NCI-H446 (cell line): ENCODE measurements around the gene SWT1.
"Not testable (repeated sequence)": the region's sequence is repeated elsewhere in the genome, so short reads cannot be mapped to it uniquely, and the experiment has no call there.

Experiments used
- DNase-seq, 2 experiments: peaks; one replicate each; lab custom pipeline; 2025; lab: John Stamatoyannopoulos, UW

The SWT1 gene

GRCh38 chr1:185170291-185170848, 13.4 kb downstream of the SWT1 start:
- DNase-seq = peak; percentile 56 to 75

DNA sequence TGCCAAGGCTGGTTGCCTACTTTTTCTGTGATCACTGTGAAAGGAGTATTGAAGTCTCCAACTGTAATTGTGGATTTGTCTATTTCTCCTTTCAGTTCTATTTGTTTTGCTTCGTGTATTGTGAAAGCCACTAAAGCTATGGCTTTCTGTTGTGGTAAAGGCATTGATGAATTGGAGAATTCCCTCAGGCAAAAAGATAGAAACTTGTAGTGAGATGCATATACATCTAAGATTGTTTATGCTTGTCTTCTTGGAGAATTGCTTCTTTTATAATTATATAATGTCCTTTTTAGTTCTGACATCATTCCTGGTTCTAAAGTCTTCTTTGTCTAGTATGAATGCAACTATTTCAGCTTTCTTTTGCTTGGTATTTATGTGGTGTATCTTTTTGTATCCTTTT, 36.8 kb downstream of the SWT1 start:
- DNase-seq = no peak

DNA sequence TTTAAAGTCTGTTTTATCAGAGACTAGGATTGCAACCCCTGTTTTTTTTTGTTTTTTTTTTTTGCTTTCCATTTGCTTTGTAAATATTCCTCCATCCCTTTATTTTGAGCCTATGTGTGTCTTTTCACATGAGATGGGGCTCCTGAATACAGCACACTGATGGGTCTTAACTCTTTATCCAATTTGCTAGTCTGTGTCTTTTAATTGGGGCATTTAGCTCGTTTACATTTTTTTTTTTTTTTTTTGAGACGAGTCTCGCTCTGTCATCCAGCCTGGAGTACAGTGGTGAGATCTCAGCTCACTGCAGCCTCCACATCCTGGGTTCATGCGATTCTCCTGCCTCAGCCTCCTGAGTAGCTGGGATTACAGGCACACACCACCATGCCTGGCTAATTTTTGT, 41.7 kb downstream of the SWT1 start:
- not testable (repeated sequence) for DNase-seq

GRCh38 chr1:185200889-185201288, 43.9 kb downstream of the SWT1 start:
- no peak for DNase-seq

- DNase-seq = no peak
Measured at GRCh38 chr1:185207170-185207569, 50.2 kb downstream of the SWT1 start.

- DNase-seq = no peak
Measured at GRCh38 chr1:185207980-185208602, 51.1 kb downstream of the SWT1 start.

DNA sequence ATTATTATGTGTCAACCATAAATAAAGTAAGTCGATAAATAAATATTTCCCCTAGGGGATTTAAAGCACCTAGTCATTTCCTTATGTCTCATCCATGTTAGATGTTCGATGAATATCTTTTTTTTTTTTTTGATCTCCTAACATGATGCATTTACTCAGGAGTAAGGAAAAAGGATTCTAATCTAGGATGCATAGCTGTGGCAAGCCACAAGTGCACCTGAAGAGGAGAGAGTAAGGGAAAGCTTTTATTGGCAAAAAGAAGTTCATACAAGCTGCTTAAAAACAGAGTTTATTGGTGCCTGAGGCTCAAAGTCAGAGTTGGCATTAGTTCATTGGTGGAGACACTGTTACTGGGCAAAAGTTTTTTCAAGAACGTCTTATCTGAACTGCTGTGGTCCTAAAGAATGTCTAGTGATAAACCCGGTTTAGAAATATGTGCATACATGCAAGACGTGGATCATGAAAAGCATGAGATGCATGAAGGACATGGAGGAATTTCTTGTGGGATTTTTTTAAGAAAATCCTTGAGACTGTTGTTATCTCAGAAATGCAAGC, 51.7 kb downstream of the SWT1 start:
- no peak for DNase-seq

GRCh38 chr1:185209357-185209756, 52.4 kb downstream of the SWT1 start:
- DNase-seq = not testable (repeated sequence)

DNA sequence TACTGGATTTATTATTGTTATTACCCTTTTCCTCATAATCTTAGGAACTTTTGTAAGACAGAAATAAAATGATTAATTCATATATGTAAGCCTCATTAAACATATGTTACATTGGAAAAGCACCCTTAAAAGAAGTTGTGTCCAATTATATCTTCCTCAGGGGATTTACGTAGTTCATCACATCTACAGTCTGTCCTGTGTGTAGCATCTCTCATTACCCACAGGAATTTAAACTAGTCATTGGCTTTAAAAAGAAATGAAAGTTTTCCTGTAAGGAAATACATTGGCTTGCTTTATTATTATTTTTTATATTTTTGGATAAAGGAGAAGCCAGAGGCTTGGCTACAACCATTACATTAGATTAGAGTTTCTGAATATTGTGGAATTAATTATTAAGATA, 56.1 kb downstream of the SWT1 start:
- no peak for DNase-seq

DNA sequence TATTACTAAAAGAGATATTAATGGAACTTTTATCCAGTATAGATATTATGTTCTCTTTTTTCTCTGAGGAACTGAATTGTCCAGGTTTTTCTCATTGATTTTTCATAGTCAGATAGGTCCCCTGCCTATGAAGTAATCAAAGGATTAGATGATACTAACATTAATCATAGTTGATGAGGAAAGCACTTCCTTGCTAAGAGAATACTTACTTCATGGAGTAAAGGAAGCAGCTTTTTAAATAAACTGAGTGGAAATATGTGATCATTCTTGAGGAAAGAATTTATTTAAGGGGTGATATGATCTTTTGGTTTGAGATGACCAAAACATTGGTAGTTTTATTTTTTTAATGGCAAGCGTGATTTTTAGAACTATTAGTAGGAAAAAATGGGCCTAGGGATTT, 58.9 kb downstream of the SWT1 start:
- no peak for DNase-seq

DNA sequence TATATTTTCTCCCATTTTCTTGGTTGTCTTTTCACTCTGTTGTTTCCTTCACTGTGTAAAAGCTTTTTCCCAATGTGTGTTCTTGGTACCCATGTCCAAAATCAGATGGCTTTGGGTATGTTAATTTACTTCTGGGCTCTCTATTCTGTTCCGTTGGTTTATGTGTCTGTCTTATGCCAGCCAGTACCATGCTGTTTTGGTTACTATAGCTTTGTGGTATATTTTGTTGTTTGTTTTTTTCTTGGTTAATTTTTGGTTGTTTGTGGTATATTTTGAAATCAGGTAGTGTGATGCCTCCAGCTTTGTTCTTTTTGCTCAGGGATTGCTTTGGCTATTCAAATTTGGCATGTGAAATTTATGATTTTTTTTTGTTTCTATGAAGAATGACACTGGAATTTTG, 67.2 kb downstream of the SWT1 start:
- no peak for DNase-seq

DNA sequence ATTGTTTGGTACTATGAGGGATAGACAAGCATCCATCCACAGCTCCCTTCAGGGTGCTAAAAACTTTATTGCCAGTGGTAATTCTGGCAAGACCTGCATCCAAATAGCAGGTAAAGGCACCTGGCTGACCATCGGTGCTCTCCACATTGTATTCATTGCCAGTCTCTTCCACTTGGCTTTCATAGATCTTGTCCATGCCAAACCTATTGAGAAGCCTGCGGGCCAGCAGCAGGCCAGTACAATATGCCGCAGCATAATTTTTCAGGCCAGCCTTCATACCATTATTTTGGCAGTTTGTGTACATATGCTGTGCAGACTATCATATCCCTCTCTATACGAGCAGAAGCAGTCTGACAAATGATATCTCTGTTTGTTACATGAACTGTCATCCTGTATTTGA, 70.2 kb downstream of the SWT1 start:
- DNase-seq = no peak

DNA sequence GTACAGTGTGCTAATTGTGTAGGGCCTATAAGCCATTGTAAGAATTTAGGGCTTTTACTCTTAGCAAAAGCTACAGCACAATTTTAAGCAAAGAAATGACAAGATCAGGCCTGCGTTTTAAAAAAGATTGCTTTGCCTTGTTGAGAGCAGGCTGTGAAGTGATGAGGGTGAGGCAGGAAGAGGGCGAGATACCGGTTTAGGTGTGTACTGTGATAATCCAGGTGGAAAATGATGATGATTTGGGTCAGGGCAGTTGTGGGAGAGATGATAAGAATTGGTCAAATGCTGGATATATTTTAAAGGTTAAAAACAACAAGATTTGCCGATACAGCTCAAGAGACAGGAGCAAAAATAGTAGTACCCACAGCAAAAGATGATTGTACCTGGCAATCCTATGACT, 72.0 kb downstream of the SWT1 start:
- DNase-seq = no peak

DNA sequence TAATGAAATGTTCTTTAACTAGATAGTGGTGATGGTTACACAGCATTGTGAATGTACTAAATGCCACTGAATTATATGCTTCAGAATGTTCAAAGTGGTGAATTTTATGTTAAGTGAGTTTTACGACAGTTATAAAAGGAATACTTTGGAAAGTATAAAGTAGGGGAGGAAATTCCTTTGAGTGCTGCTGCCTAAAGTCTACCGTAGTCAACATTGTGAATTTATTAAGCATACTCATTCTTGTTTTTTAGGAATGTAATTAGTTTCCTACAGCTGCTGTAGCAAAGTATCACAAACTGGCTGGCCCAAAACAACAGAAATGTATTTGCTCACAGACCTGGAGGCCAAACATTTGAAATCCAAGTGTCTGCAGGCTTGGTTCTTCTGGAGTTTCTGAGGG, 73.0 kb downstream of the SWT1 start:
- no peak for DNase-seq

- DNase-seq = no peak
Measured at GRCh38 chr1:185232874-185233273, 75.9 kb downstream of the SWT1 start.

GRCh38 chr1:185234183-185234582, 77.2 kb downstream of the SWT1 start:
- DNase-seq = not testable (repeated sequence)

- not testable (repeated sequence) for DNase-seq
Measured at GRCh38 chr1:185237176-185237575, 80.2 kb downstream of the SWT1 start.

DNA sequence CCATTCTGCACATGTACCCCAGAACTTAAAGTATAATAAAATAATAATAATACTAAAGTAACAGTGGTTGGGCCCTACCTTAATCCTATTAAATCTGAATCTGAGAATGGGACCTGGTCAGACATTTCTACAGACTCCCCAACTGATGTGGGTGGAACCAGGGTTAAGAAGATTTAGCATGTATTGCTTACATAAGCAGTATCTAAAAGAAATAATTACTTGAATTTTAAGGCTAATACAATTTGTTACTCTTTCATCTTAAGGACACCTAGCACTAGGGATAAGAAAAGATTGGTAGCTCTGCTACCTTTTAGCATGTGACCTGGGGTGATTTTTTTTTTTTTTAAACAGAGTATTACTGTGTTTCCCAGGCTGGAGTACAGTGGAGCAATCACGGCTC, 80.7 kb downstream of the SWT1 start:
- DNase-seq = no peak

GRCh38 chr1:185238447-185238846, 81.5 kb downstream of the SWT1 start:
- DNase-seq = no peak

DNA sequence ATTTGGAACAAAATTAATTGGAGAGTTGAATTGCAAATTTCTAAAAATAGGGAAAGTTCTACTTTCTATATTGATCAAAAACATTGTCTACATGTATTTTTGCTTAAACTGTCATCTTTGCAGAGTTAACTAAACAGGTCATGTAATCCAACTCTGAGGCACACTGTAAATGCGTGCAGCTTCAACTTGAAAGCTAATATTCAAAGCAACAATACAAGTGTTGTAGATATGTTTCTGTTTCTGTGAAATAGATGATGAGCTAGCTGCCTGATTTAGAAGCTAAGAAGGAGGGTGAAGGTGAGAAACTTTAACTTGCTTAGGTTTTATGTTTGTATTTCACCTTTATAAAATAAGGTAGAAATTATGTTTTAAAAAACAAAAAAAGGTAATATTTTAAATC, 82.9 kb downstream of the SWT1 start:
- no peak for DNase-seq

GRCh38 chr1:185241127-185241526, 84.2 kb downstream of the SWT1 start:
- no peak for DNase-seq

- DNase-seq = no peak
Measured at GRCh38 chr1:185244015-185244747, 87.2 kb downstream of the SWT1 start.

DNA sequence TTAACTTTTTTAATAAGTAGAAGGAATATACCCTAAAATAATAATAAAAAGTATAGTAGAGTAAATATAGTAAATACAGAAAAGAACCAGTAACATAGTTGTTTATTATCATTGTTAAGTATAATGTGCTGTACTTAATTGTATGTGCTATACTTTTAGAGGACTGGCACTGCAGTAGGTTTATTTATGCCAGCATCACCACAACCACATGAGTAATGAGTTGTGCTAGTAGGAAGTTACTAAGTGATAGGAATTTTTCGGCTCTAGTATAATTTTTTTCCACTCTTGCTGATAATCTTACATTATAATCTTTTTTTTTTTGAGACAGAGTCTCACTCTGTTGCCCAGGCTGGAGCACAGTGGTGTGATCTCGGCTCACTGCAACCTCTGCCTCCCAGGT, 88.5 kb downstream of the SWT1 start:
- no peak for DNase-seq
